HL-60/S4 treated with phorbol 12-myristate 13-acetate at 8.2 ng/mL for 4 days and 3 days (cell line): ENCODE measurements around the gene TICAM1.
"Not testable (repeated sequence)": the region's sequence is repeated elsewhere in the genome, so short reads cannot be mapped to it uniquely, and the experiment has no call there.

Source experiments
- in situ Hi-C: fragments of 300-500 bp; cut with MboI; formaldehyde crosslinking; loops from 2 replicates; pipeline ENCODE4 v1.15.0; 2022; ENCODE audit warnings: low sequenced_read_pairs

TICAM1 gene

GRCh38 chr19:4806384-4806783 lies 25.1 kb downstream of the TICAM1 start:
- in situ Hi-C loops, result no loop called here

- in situ Hi-C loops, result not testable (repeated sequence)
These were observed 26.4 kb downstream of the TICAM1 start for GRCh38 chr19:4805140-4805539.

- in situ Hi-C loops, result no loop called here
These were observed 27.5 kb downstream of the TICAM1 start for GRCh38 chr19:4803736-4804695.

- in situ Hi-C loops, result no loop called here
These were observed 28.8 kb downstream of the TICAM1 start for GRCh38 chr19:4802711-4803110.

GRCh38 chr19:4801085-4801619 lies 30.4 kb downstream of the TICAM1 start:
- in situ Hi-C loops, result no loop called here

- in situ Hi-C loops, result no loop called here
These were observed 30.9 kb downstream of the TICAM1 start for GRCh38 chr19:4800591-4801081.

- in situ Hi-C loops, result no loop called here
These were observed 36.1 kb downstream of the TICAM1 start for GRCh38 chr19:4795400-4795799.

GRCh38 chr19:4794971-4795370 lies 36.5 kb downstream of the TICAM1 start:
- in situ Hi-C loops, result loop anchor here (5.0 kb wide), 1 partner anchor 68 kb away; no protein-coding TSS in a partner anchor

- in situ Hi-C loops, result loop anchor here (5.0 kb wide), 1 partner anchor 66 kb away; no protein-coding TSS in a partner anchor
These were observed 38.2 kb downstream of the TICAM1 start for GRCh38 chr19:4793278-4793677.

GRCh38 chr19:4792866-4793195 lies 38.7 kb downstream of the TICAM1 start:
- in situ Hi-C loops, result loop anchor here (5.0 kb wide), 1 partner anchor 66 kb away; no protein-coding TSS in a partner anchor

GRCh38 chr19:4792019-4792865 lies 39.3 kb downstream of the TICAM1 start:
- in situ Hi-C loops, result loop anchor here (5.0 kb wide), 1 partner anchor 65 kb away; no protein-coding TSS in a partner anchor

GRCh38 chr19:4791183-4792018 lies 40.1 kb downstream of the TICAM1 start, which contains the start of gene FEM1A:
Gene FEM1A, plus strand, starts transcription at chr19:4791734. Its CDS starts 121 bp downstream, at chr19:4791855.
- in situ Hi-C loops, result loop anchor here (5.0 kb wide), 1 partner anchor 64 kb away; no protein-coding TSS in a partner anchor

- in situ Hi-C loops, result not testable (repeated sequence)
These were observed 45.0 kb downstream of the TICAM1 start for GRCh38 chr19:4786412-4787016.

- in situ Hi-C loops, result no loop called here
These were observed 49.7 kb downstream of the TICAM1 start for GRCh38 chr19:4781801-4782200.

GRCh38 chr19:4780860-4781259 lies 50.7 kb downstream of the TICAM1 start:
- in situ Hi-C loops, result no loop called here

GRCh38 chr19:4778124-4778523 lies 53.4 kb downstream of the TICAM1 start:
- in situ Hi-C loops, result not testable (repeated sequence)

GRCh38 chr19:4776436-4777211 lies 54.9 kb downstream of the TICAM1 start:
- in situ Hi-C loops, result no loop called here

- in situ Hi-C loops, result no loop called here
These were observed 55.8 kb downstream of the TICAM1 start for GRCh38 chr19:4775627-4776152.
